ENCODE results near the gene TMEM219.
"Not testable (repeated sequence)": the region's sequence is repeated elsewhere in the genome, so short reads cannot be mapped to it uniquely, and the experiment has no call there.

TMEM219 gene

GRCh38 chr16:30017277-30017656, 55.4 kb downstream of the TMEM219 start:
- H3K4me3 ChIP-seq (ENCODE audit: low read length): no peak overlapping the region
- TF ChIP-seq CTCF (conservative IDR thresholded peaks at IDR 0.05; ENCODE audit: low read length): no peak
- DNase-seq (ENCODE audit: low read depth): no peak

- DNase-seq (ENCODE audit: low read depth); H3K4me3 ChIP-seq (ENCODE audit: low read length): not testable (repeated sequence)
Measured at GRCh38 chr16:30017937-30018336, 56.1 kb downstream of the TMEM219 start.

GRCh38 chr16:30018731-30019158, 56.9 kb downstream of the TMEM219 start:
- no peak for TF ChIP-seq CTCF (conservative IDR thresholded peaks at IDR 0.05; ENCODE audit: low read length)
- H3K4me3 ChIP-seq (ENCODE audit: low read length): no peak overlapping the region
- no peak for DNase-seq (ENCODE audit: low read depth)
